SJCRH30 (cell line): ENCODE measurements around the gene CKLF. TPM values are rescaled to one million over a fixed set of nuclear protein-coding genes. Genes with fewer than 3 reads are reported as not detected.

Experiments
- DNase-seq, 2 experiments: peaks; one replicate each; pipeline ENCODE4 v3.0.0-alpha.2; 2015 to 2020
- H3K27ac ChIP-seq: fragments of 250-450 bp; sonication (Bioruptor Pico); 2 replicates; pipeline ENCODE4 v1.5.1; 2020; ENCODE audit warnings: mild to moderate bottlenecking, moderate library complexity
- H3K27me3 ChIP-seq: fragments of 250-450 bp; sonication (Bioruptor Pico); 2 replicates; pipeline ENCODE4 v1.5.1; 2020; ENCODE audit warnings: mild to moderate bottlenecking, moderate library complexity
- H3K36me3 ChIP-seq: fragments of 250-450 bp; sonication (Bioruptor Pico); 2 replicates; pipeline ENCODE4 v1.5.1; 2020; ENCODE audit warnings: mild to moderate bottlenecking, moderate library complexity
- H3K4me1 ChIP-seq: fragments of 250-450 bp; sonication (Bioruptor Pico); 2 replicates; pipeline ENCODE4 v1.5.1; 2020; ENCODE audit warnings: mild to moderate bottlenecking, moderate library complexity
- H3K4me3 ChIP-seq: fragments of 250-450 bp; sonication (Bioruptor Pico); 2 replicates; pipeline ENCODE4 v1.5.1; 2020; ENCODE audit warnings: mild to moderate bottlenecking, moderate library complexity
- H3K9me3 ChIP-seq: fragments of 250-450 bp; sonication (Bioruptor Pico); replicated peaks from 2 replicates; pipeline ENCODE4 v1.5.1; 2020; ENCODE audit warnings: mild to moderate bottlenecking, moderate library complexity
- total RNA-seq: library from RNA; depleted of rRNA; stranded (reverse); fragments of >200 nt; shearing (Covaris generic); gene quantifications from 2 replicates; pipeline ENCODE4 v1.2.3, GENCODE V29; 2014

Gene CKLF
- total RNA-seq, 1 experiment from 2014 or later = 127 TPM

GRCh38 chr16:66547101-66547989 lies 5.0 kb upstream of the CKLF start:
- DNase-seq = no peak
- Histone ChIP-seq H3K4me1 (peaks cover 9% of the 10 kb centered on the region), H3K27ac (no peak overlapping the region), H3K36me3 (no peaks in the 10 kb centered on the region), H3K4me3 (no peak overlapping the region), H3K27me3 (no peaks in the 10 kb centered on the region), H3K9me3 (no peaks in the 10 kb centered on the region)

- H3K4me1 ChIP-seq = peaks cover 7% of the 10 kb centered on the region; the same call in 1 of the 2 replicates
- H3K9me3 ChIP-seq = no peaks in the 10 kb centered on the region
- no peak for DNase-seq
- H3K27ac ChIP-seq = no peak overlapping the region
- no peaks in the 10 kb centered on the region for H3K36me3 ChIP-seq
- no peak overlapping the region for H3K4me3 ChIP-seq
- no peaks in the 10 kb centered on the region for H3K27me3 ChIP-seq
Measured at GRCh38 chr16:66548068-66548467, 4.3 kb upstream of the CKLF start.

- no peak overlapping the region; the same call in 1 of the 2 replicates for H3K27ac ChIP-seq
Measured at GRCh38 chr16:66548868-66549267, 3.5 kb upstream of the CKLF start.

GRCh38 chr16:66549284-66550131 lies 2.9 kb upstream of the CKLF start, which contains the start of gene TK2:
Gene TK2 (minus strand): TSS chr16:66550122. CDS start chr16:66550061, 61 bp downstream.
- H3K4me3 ChIP-seq = peak within 1 kb of the TSS; percentile 72
- peak; percentile 85 for DNase-seq
- peaks cover 11% of the 10 kb centered on the region for H3K4me1 ChIP-seq
- no peaks in the 10 kb centered on the region for H3K9me3 ChIP-seq
- H3K36me3 ChIP-seq = no peaks in the 10 kb centered on the region
- peak within 1 kb of the TSS; percentile 79 for H3K27ac ChIP-seq
- H3K27me3 ChIP-seq = no peaks in the 10 kb centered on the region

More at GRCh38 chr16:66548868-66549267, 3.5 kb upstream of the CKLF start:
- DNase-seq = no peak
- Histone ChIP-seq H3K4me1 (peaks cover 11% of the 10 kb centered on the region), H3K4me3 (peak overlapping the region; percentile 72), H3K27me3 (no peaks in the 10 kb centered on the region), H3K36me3 (no peaks in the 10 kb centered on the region), H3K9me3 (no peaks in the 10 kb centered on the region)

- DNase-seq = peak; percentile 74 to 78
- Histone ChIP-seq H3K36me3 (peaks cover 1% of the 10 kb centered on the region; the same call in 1 of the 2 replicates), H3K27ac (no peak overlapping the region; the same call in 1 of the 2 replicates)
Measured at GRCh38 chr16:66551348-66551759, 1.0 kb upstream of the CKLF start.

GRCh38 chr16:66551788-66552285 lies 539 bp upstream of the CKLF start:
- peak overlapping the region; percentile 59 for H3K27ac ChIP-seq
- peaks cover 4% of the 10 kb centered on the region; the same call in 1 of the 2 replicates for H3K36me3 ChIP-seq
- no peaks in the 10 kb centered on the region for H3K9me3 ChIP-seq
- no peaks in the 10 kb centered on the region for H3K27me3 ChIP-seq
- peak overlapping the region; percentile 57 for H3K4me3 ChIP-seq
- H3K4me1 ChIP-seq = peaks cover 11% of the 10 kb centered on the region
- DNase-seq = peak in 1 of 2 experiments; percentile 27

More at GRCh38 chr16:66551348-66551759, 1.0 kb upstream of the CKLF start:
- Histone ChIP-seq H3K4me3 (peak overlapping the region; percentile 57; the same call in 1 of the 2 replicates), H3K4me1 (peaks cover 11% of the 10 kb centered on the region), H3K27me3 (no peaks in the 10 kb centered on the region), H3K9me3 (no peaks in the 10 kb centered on the region)

GRCh38 chr16:66553223-66553622 lies 847 bp downstream of the CKLF start:
- peaks cover 11% of the 10 kb centered on the region for H3K4me1 ChIP-seq
- no peak for DNase-seq
- H3K27ac ChIP-seq = no peak overlapping the region
- peaks cover 15% of the 10 kb centered on the region; the same call in 1 of the 2 replicates for H3K36me3 ChIP-seq
- H3K27me3 ChIP-seq = no peaks in the 10 kb centered on the region
- H3K9me3 ChIP-seq = no peaks in the 10 kb centered on the region
- H3K4me3 ChIP-seq = peak overlapping the region; percentile 57

- Histone ChIP-seq H3K4me1 (peaks cover 10% of the 10 kb centered on the region), H3K27ac (no peak overlapping the region), H3K36me3 (peaks cover 19% of the 10 kb centered on the region; the same call in 1 of the 2 replicates), H3K9me3 (no peaks in the 10 kb centered on the region), H3K4me3 (no peak overlapping the region), H3K27me3 (no peaks in the 10 kb centered on the region)
- no peak for DNase-seq
Measured at GRCh38 chr16:66554021-66554420, 1.6 kb downstream of the CKLF start.

GRCh38 chr16:66554495-66554894 lies 2.1 kb downstream of the CKLF start:
- Histone ChIP-seq H3K27ac (no peak overlapping the region), H3K27me3 (no peaks in the 10 kb centered on the region), H3K4me3 (no peak overlapping the region), H3K36me3 (peaks cover 22% of the 10 kb centered on the region), H3K4me1 (peaks cover 9% of the 10 kb centered on the region), H3K9me3 (no peaks in the 10 kb centered on the region)
- DNase-seq = no peak

- Histone ChIP-seq H3K27ac (no peak overlapping the region), H3K4me3 (no peak overlapping the region), H3K9me3 (no peaks in the 10 kb centered on the region), H3K36me3 (peaks cover 61% of the 10 kb centered on the region), H3K4me1 (no peaks in the 10 kb centered on the region), H3K27me3 (no peaks in the 10 kb centered on the region)
- DNase-seq = no peak
Measured at GRCh38 chr16:66560107-66560506, 7.7 kb downstream of the CKLF start.

GRCh38 chr16:66561381-66562080 lies 9.2 kb downstream of the CKLF start:
- no peak for DNase-seq
- Histone ChIP-seq H3K27me3 (no peaks in the 10 kb centered on the region), H3K36me3 (peaks cover 72% of the 10 kb centered on the region), H3K4me1 (no peaks in the 10 kb centered on the region), H3K4me3 (no peak overlapping the region), H3K27ac (no peak overlapping the region), H3K9me3 (no peaks in the 10 kb centered on the region)

- no peak for DNase-seq
- Histone ChIP-seq H3K4me3 (no peak overlapping the region), H3K27me3 (no peaks in the 10 kb centered on the region), H3K4me1 (no peaks in the 10 kb centered on the region), H3K9me3 (no peaks in the 10 kb centered on the region), H3K27ac (no peak overlapping the region), H3K36me3 (peaks cover 74% of the 10 kb centered on the region)
Measured at GRCh38 chr16:66562409-66562808, 10.0 kb downstream of the CKLF start.

- H3K27ac ChIP-seq = no peak overlapping the region
Measured at GRCh38 chr16:66562986-66563385, 10.6 kb downstream of the CKLF start.

More at GRCh38 chr16:66562986-66563385, 10.6 kb downstream of the CKLF start:
- no peaks in the 10 kb centered on the region for H3K4me1 ChIP-seq
- H3K4me3 ChIP-seq = no peak overlapping the region
- H3K36me3 ChIP-seq = peaks cover 76% of the 10 kb centered on the region
- DNase-seq = no peak
- no peaks in the 10 kb centered on the region for H3K27me3 ChIP-seq
- no peaks in the 10 kb centered on the region for H3K9me3 ChIP-seq
